Hematopoietic multipotent progenitor cell treated with erythropoietin and hydrocortisone succinate and interleukin-3 and kit ligand, for 15 days (in vitro differentiated cells): ENCODE measurements around the gene CCL21.

ENCODE experiments used
- DNase-seq: peaks from one replicate; pipeline ENCODE4 v3.0.0-alpha.2; 2015; ENCODE audit warnings: low spot score

CCL21 gene

GRCh38 chr9:34707130-34707529 lies 2.8 kb downstream of the CCL21 start:
- DNase-seq = no peak

GRCh38 chr9:34701769-34702736 lies 7.9 kb downstream of the CCL21 start:
- peak; percentile 71 for DNase-seq

- peak; percentile 50 for DNase-seq
Observed at GRCh38 chr9:34701023-34701768, 8.7 kb downstream of the CCL21 start.

GRCh38 chr9:34694811-34695210 lies 15.1 kb downstream of the CCL21 start:
- no peak for DNase-seq

GRCh38 chr9:34693560-34693959 lies 16.4 kb downstream of the CCL21 start:
- DNase-seq = no peak

GRCh38 chr9:34691936-34692315 lies 18.0 kb downstream of the CCL21 start:
- DNase-seq = no peak

- no peak for DNase-seq
Observed at GRCh38 chr9:34690983-34691935, 18.7 kb downstream of the CCL21 start, which contains the start of gene CCL19. TSS of gene CCL19 (minus strand) at chr9:34691276. CDS start at chr9:34691139, 137 bp downstream.

GRCh38 chr9:34689512-34689911 lies 20.4 kb downstream of the CCL21 start:
- DNase-seq = no peak

GRCh38 chr9:34689116-34689470 lies 20.8 kb downstream of the CCL21 start:
- no peak for DNase-seq

GRCh38 chr9:34688329-34689115 lies 21.4 kb downstream of the CCL21 start:
- DNase-seq = no peak

GRCh38 chr9:34687276-34688030 lies 22.5 kb downstream of the CCL21 start:
- DNase-seq = no peak

GRCh38 chr9:34686732-34687131 lies 23.2 kb downstream of the CCL21 start:
- no peak for DNase-seq

- no peak for DNase-seq
Observed at GRCh38 chr9:34686231-34686630, 23.7 kb downstream of the CCL21 start.

GRCh38 chr9:34685591-34685990 lies 24.3 kb downstream of the CCL21 start:
- DNase-seq = no peak

GRCh38 chr9:34684816-34685215 lies 25.1 kb downstream of the CCL21 start:
- no peak for DNase-seq

GRCh38 chr9:34684145-34684544 lies 25.8 kb downstream of the CCL21 start:
- DNase-seq = no peak

GRCh38 chr9:34675869-34676268 lies 34.1 kb downstream of the CCL21 start:
- DNase-seq = no peak

- DNase-seq = peak; percentile 70
Observed at GRCh38 chr9:34675048-34675714, 34.8 kb downstream of the CCL21 start.

- DNase-seq = no peak
Observed at GRCh38 chr9:34674440-34674839, 35.5 kb downstream of the CCL21 start.

- no peak for DNase-seq
Observed at GRCh38 chr9:34671307-34671706, 38.6 kb downstream of the CCL21 start.
